GM18520 (cell line): ENCODE results near the gene NELL1.
A peak's percentile ranks its signal among the peaks of the same experiment; 100 is the strongest.

ENCODE experiments used
- ATAC-seq: cut with Tn5 transposase; IDR thresholded peaks from one replicate; pipeline ENCODE4 v1.9.1; 2021; ENCODE audit not compliant: unreplicated experiment

Gene NELL1

DNA sequence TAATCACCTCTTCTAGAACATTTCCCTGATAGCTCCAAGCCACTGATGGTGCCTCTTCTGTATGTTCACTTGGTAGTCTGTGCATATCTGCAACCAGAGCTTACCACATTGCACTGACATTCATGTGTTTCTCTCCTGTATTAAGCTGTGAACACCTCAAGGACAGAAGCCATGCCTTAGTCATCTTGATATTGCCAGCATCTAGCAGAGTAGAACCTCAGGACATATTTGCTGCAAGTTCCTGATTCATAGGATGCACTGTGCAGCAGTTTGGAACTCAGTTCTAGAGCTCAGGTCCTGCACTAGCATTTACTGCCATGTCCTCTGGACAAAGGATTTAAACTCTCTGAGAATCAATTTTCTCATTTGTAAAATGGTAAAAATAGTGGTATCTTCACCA lies 801.1 kb downstream of the NELL1 start:
- ATAC-seq: no peak

DNA sequence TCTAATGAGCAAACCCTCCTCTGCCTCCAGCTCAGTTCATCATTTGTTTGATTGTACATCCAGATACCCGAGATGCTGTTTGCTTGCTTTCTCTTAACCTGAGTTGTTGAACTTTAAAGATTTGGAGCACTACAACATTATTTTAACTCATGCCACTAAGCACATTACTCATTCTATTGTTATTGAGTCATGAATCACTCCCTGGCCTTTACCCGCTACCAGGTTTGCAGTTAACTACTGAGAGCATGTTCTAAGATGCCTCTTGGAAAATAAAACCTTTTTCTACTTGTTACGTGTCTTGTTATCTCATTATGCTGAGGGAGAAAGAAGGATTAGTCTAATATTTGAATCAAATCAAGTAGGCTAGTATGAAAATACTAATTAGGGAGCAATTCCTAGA lies 802.9 kb downstream of the NELL1 start:
- ATAC-seq: no peak

DNA sequence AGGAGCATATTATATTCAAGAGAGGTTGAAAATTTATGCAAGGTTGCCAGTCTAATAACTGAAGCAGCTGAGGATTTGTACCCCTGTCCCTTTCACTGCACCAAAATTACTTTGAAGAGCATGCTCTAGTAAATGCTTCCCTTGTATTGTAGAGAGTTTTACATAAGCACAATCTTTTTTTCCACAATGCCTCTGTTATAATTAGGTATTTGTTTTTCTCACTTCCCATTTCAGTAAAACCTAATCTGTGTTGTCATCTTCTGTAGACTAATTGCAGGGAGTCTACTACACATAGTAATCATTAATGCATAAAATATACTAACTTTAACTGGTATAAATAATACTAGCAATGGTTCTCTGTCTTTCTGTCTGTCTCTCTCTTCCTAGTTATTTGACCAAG lies 805.1 kb downstream of the NELL1 start:
- ATAC-seq: no peak

DNA sequence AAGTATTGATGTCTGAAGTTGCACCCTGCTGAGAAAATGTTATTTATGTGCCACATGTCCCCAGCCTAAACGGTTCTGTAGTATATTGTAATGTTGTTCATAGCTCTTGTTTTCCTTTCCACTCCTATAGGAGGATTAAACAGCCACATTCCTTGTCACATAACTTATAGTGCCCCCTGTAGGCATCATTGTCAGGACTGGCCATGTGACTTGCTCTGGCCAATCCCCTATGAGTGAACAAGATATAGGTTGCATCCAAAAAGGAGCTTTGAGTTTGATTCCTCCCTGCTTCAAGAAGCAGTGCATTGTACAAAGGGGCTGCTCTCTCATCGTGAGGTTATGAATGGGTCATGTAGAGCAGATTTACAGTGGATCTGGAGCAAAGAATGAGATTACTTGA lies 805.9 kb downstream of the NELL1 start:
- no peak for ATAC-seq

DNA sequence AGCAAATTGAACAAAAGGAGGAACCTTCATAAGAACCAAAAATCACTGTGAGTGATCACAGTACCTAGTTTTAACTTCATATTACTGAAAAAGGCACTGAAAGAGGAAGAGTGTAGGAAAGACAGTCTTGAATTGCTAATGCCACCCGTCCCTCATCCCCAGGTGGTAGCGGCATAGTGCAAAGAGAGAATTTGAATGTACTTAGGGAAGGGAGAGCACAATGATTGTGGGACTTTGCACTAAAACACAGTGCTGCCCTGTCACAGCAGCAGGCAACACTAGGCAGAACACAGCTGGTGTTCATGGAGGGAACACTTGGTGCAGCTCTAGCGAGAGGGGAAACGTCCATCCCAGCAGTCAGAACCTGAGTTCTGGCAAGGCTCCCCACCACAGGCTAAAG lies 807.2 kb downstream of the NELL1 start:
- ATAC-seq: no peak

DNA sequence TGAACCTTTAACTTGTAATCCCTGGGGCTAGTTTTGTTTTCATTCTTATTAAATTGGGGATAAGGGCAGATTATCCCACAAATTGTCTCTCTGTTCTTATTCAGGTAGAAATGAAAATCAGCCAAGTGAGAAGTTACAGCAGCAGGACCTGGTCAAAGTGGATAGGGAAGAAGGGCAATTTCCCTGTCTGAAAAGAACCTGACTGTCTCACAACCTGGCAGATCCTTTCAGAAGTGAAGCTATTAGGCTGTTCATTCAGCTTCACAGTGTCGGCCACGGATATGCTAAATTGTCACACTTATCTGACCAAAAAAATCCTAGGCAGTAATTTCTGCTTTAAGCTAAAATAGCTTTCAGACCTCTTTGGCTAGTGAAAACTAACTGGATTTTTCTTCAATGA lies 810.9 kb downstream of the NELL1 start:
- no peak for ATAC-seq

DNA sequence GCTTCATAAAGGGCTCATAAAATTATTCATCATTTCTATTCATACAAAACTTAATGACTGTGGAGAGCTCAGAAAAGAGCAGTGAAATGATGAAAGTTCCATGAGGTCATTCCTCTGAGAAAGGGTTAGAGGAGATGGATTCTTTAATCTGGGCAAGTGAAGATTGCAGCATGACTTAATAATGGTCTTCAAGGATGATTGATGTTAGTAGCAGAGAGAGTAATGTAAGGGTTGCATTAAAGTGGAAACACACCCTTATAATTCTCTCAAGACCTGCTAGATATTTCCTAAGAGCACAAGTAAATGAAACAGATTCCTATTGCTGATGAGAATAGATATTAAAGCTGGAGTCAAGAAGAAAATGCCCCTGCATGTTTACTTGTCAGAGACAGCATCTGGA lies 811.9 kb downstream of the NELL1 start:
- ATAC-seq: no peak

DNA sequence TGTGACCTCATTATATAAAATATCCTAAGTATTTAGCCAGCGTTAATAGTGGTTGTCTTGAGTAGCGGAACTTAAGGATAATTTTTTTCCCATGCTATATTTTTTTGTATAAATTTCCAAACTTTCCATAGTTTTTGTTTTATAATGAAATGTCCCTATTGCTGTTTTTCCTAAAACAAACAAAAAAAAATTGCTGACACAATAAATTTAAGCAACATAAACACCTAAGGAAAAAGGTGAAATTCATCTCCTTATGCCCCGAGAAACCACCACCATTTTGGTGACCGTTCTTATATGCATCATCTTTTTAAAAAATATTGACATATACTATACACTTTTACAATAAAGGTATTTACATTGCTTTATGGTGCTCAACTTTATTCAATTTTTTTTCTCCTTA lies 814.7 kb downstream of the NELL1 start:
- ATAC-seq: no peak

DNA sequence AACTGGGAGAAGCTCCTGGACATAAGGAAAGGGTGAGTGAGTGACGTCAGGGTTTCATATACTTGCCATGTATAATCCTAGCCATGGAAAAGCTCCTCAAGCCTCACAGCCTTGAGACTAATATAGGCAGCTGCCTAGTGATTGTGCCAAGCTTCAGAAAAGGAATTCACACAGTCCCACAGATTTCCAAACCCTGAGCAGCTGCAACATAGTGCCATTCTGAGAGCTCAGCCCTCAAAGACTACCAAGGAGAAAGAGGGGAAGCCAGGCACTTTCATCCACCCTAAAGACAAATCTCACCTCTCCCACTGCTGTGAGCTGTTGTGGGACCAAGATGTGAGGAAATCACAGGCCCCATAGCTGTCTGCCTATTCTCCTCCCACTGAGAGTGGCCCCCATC lies 815.6 kb downstream of the NELL1 start:
- ATAC-seq: no peak

DNA sequence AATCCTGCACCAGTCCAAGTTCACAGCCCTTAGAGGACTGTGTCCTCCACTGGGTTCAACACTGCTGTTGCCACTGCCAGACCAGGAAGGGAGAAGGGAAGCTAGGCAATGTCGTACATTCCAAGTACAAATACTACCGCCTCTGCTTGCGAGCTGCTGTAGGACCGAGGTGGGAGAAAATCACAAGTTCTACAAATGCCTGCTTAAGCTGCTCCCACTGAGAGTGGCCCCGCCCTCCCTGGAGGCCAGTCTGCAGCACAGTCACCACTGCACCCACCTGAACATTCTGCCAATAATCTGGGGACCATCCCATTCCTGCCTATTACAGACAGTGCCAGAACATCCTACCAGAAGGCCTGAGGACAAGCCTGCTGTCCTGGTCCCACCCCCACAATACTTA lies 816.0 kb downstream of the NELL1 start:
- ATAC-seq: no peak

DNA sequence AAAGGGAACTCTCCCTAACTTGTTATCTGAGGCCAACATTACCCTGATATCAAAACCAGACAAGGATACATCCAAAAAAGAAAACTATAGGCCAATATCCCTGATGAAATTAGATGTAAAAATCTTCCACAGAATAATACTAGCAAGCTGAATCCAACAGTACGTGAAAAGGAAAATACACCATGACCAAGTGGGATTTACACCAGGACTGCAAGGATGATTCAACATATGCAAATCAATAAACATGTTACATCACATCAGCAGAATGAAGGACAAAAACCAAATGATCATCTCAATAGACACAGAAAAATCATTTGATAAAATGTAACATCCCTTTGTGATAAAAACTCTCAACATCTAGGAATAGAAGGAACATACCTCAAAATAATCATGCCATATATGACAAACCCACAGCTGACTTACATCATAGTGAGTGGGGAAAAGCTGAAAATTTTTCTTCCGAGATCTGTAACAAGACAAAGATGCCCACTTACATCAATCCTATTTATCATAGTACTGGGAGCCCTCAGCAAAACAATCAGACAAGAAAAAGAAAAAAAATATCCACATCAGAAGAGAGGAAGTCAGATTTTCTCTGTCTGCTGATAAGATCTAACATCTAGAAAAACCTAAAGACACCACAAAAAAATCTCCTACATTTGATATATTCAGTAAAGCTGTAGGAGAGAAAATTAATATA lies 820.2 kb downstream of the NELL1 start:
- no peak for ATAC-seq

DNA sequence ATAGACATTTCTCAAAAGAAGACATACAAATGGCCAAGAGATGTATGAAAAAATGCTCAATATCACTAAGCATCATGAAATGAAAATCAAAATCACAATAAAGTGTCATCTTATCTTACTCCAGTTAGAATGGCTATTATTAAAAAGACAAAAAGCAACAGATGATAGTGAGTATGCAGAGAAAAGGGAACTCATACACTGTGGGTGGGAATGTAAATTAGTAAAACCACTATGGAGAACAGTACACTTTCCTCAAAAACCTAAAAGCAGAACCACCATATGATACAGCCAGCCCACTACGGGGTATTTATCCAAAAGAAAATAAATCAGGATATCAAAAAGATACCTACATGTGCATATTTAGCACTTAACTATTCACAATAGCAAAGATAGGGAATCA lies 823.5 kb downstream of the NELL1 start:
- no peak for ATAC-seq

DNA sequence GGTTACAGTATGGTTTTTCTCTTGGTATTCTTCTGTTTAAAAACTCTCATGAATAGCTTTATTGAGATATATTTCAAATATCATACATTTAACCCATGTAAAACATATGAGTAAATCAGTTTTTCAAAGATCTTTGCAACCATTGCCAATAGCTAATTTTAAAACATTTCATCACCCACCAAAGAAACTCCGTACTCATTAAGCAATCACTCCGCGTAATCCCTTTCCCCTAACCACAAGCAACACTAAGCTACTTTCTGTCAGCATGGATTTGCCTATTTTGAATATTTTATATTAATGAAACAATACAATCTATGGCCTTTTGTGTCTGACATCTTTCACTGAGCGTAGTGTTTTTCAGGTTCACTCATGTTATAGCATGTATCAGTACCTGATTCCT lies 825.6 kb downstream of the NELL1 start:
- no peak for ATAC-seq

DNA sequence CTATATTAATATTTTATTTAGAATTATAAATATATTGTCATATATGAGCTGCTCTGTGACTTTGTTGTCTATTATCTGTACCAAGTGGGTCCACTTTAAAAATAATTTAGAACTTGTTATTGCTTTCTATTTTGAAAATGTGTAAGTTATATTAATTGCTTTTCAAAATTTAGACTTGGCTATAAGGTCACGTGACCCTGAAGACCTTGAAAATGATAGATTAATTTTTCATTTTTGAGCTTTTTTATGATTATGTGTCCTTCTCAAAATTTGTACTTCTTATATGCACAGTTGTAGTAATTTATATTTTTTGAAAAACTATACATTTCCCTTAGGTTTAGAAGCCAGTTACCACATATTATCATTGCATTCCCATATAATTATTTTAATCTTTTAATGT lies 826.5 kb downstream of the NELL1 start:
- no peak for ATAC-seq

DNA sequence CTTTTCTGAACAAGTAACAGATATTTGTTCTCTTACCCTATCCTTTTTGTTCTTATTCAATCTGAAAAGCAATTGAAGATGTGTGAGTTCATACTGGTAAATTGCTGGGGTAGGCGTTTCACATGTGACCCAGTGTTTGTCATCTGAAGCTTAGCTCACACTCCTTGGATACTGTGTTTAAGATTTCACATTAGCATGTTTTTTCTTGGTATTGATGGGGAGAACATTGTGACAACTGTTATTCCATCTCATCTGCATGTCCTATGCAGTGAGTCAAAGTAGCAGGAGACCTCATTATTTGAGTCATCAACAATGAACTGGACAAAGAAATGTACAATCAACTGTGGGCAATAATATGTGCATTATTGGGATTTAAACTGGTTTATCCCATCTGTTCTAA lies 831.9 kb downstream of the NELL1 start:
- no peak for ATAC-seq

DNA sequence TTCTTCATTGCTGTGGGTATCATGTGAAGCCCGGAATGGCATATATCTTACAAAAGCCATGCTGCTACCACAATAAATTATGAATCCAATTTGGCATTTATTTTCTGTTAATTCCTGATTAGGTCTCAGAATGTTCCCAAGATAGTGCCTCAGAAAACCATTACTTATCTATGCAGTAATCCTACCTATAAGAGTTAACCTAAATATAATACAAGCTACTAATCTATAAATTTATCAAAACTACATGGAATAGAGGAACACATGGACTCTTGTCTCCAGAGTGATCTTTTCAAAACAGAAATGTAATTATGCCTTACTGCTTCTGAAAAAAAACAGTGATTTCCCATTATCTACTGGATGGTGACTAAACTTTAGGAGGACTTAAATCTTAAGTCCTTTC lies 835.7 kb downstream of the NELL1 start:
- ATAC-seq: no peak

DNA sequence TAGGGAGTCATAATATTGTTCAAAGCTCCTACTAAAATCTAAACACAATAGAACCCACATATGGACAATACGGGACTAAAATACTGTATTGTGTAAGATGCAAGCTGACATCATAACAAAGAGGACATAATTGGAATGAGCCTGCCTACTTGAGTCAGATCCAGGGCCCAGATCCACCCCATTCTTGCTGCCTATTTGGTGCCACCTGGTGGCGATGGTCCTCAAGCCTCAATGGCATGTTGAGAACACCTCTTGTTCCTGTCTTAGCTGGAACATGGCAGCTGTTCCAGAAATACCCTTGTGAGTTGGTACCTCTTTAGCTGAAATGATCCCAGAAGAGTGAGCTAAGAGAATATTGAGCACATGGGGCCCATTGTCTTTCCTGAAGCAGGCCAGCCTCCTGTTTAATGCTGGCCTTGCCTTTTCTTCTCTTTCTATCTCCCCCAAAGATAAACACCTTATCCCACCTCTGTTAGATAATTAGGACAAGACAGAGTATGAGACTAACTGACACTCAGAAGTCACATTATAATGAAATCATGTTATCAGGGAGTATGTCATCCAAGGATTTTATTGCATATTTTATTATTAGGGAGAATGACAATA lies 842.6 kb downstream of the NELL1 start:
- ATAC-seq: peak; percentile 75

DNA sequence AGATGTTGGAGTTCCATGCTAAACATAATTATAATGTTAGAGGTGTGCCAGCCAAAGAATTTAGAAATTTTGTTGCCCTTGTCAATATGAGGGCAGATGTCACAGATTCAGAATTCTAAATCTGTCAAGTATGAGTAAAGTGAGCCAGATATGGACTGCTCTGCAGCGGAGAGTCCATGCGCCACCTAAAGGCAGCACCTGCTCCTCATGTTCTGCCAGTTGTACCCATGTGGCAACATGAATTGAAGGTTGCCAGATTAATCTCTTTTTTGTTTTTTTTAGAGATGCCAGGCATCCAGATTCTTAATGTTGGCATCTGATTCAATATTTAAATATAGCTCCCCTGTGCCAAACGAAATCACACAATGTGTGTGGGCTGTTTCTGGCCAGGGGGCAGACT lies 844.9 kb downstream of the NELL1 start:
- ATAC-seq: no peak

DNA sequence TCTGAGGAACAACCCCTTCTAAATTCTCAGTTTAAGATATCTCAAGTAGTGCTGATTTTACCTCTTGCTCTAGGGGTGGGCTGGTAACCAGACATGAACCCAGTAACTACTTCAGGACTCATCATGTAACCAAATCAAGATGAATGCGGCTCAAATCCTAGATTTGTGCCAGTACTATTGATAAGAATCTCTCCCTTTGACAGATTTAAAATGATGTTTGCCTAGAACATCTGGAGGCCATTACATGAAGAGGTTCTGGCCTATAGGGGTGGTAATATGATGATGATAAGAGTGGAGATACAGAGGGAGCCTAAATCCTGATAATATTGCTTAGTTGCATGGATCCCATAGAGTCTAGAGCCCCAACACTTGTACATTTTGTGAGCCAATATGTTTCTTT lies 850.9 kb downstream of the NELL1 start:
- ATAC-seq: no peak

DNA sequence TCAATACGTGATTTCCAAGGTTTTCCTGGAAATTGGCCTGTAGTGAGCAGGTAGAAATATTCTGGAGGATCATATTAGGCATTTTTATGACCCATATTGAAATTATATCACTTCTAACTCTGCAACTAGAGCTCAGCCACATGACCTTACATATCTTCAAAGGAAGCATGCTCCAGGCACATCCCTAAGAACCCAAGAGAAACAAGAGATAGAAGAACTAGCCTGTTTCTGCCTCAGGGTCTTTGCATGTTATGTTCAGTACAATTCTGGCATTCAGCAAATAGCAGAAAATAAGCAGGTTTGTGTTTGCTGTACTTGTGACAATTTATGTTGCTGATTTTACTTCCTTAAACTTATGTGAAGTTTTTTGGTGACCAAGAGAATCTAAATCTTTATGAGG lies 859.8 kb downstream of the NELL1 start:
- ATAC-seq: no peak

DNA sequence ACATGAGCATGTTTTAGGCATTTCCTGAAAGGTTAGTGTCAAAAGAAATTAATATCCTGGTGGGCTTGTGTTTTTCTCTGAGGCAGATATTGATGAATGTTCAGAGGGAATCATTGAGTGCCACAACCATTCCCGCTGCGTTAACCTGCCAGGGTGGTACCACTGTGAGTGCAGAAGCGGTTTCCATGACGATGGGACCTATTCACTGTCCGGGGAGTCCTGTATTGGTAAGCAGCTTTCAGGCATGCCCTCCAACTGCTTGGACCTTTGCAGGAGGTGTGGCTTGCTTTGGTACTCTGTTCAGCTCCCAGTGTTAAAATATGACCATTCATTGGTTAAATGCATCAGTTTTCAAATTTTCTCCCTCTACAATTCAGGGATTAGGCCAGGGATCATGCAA lies 864.9 kb downstream of the NELL1 start:
- no peak for ATAC-seq

DNA sequence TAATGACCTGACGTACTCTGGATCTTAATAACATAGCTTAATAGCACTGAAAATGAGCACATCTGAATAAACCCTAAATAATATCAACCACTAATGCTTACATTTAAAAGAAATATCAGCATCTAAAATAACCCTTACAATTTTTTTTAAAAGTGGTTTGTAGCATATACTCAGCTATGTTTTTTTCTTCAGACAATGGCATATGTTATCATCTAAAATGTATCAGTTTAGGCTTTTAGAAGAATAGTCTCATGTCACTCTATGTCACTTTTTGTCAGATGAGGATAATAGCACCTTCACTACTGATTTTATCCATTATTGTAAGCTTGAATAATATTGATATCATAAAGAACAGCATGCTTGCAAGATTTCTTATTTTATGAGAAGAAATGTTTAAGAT lies 868.6 kb downstream of the NELL1 start:
- no peak for ATAC-seq

DNA sequence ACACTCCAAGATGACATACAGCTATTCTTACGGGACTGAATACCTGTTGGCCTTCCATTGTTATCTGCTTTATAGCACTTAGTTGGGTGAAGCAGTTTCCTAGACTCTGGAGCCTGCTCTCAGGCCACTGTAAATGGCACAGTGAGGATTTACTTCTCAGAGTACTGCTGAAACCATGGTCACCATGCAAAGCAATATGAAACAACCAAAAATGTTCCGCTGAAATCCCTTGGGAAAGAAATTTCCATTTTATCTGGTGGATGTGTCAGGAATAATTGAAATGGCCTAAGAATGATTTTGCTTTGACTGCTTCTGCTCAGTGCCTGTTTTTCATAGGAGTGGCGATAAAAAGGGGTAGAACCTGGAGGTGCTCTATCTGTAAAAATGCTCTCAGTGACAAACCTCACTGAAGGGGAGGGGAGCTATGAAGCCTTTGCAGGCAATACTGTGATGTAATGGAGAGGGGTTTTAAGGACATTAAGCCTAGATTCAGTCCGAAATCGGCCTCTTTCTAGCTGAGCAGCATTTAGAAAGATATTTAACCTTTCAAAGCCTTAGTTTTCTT lies 871.9 kb downstream of the NELL1 start:
- no peak for ATAC-seq
